Effector CD8-positive, alpha-beta T cell (primary cell): Measurements from ENCODE around the gene COG4.

Experiments
- DNase-seq: peaks from one replicate; lab custom pipeline; 2025; lab: John Stamatoyannopoulos, UW

COG4 gene

GRCh38 chr16:70480127-70481105, 42.9 kb downstream of the COG4 start:
- no peak for DNase-seq

GRCh38 chr16:70478912-70479341, 44.4 kb downstream of the COG4 start:
- DNase-seq = no peak

GRCh38 chr16:70478169-70478568, 45.2 kb downstream of the COG4 start:
- no peak for DNase-seq

- no peak for DNase-seq
These were observed 46.9 kb downstream of the COG4 start for GRCh38 chr16:70476272-70477020.

- DNase-seq = no peak
These were observed 48.1 kb downstream of the COG4 start for GRCh38 chr16:70475054-70475871.

GRCh38 chr16:70474320-70475053, 48.9 kb downstream of the COG4 start:
- no peak for DNase-seq

GRCh38 chr16:70473446-70474319, 49.7 kb downstream of the COG4 start:
- no peak for DNase-seq

GRCh38 chr16:70472786-70473433, 50.4 kb downstream of the COG4 start:
- no peak for DNase-seq

GRCh38 chr16:70470927-70471341, 52.4 kb downstream of the COG4 start:
- DNase-seq = no peak

- DNase-seq = no peak
These were observed 53.0 kb downstream of the COG4 start for GRCh38 chr16:70470141-70470926.

- DNase-seq = no peak
These were observed 54.4 kb downstream of the COG4 start for GRCh38 chr16:70468776-70469525.

GRCh38 chr16:70467608-70468007, 55.7 kb downstream of the COG4 start:
- no peak for DNase-seq

GRCh38 chr16:70467113-70467512, 56.2 kb downstream of the COG4 start:
- no peak for DNase-seq

- DNase-seq = no peak
These were observed 56.6 kb downstream of the COG4 start for GRCh38 chr16:70466805-70467076.

GRCh38 chr16:70465999-70466804, 57.2 kb downstream of the COG4 start:
- no peak for DNase-seq

- DNase-seq = no peak
These were observed 60.1 kb downstream of the COG4 start for GRCh38 chr16:70463235-70463634.

GRCh38 chr16:70460737-70461261, 62.6 kb downstream of the COG4 start:
- DNase-seq = no peak
